Superior temporal gyrus (tissue), 1 donor: Measurements from ENCODE around the gene MFSD11.
"Not testable (repeated sequence)": the region's sequence is repeated elsewhere in the genome, so short reads cannot be mapped to it uniquely, and the experiment has no call there.

Experiments used
- DNase-seq: peaks from one replicate; pipeline ENCODE4 v3.0.0-alpha.2; 2016; ENCODE audit errors: extremely low spot score

Gene MFSD11

GRCh38 chr17:76797241-76797840, 59.4 kb downstream of the MFSD11 start:
- DNase-seq = no peak

DNA sequence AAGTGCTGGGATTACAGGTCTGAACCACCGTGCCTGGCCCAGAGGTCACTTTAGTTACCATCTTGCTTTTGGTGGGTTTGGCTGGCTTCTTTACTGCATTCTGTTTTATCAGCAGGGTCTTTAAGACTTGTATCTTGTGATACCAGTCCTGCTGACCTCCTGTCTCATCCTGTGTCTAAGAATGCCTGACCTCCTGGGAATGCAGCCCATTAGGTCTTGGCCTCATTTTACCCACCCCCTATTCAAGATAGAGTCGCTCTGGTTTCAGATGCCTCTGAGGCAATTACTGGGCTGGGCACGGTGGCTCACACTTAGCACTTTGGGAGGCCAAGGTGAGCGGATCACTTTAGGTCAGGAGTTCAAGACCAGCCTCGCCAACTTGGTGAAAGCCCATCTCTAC, 63.8 kb downstream of the MFSD11 start:
- DNase-seq = no peak

- DNase-seq = no peak
These were observed 67.4 kb downstream of the MFSD11 start for GRCh38 chr17:76805319-76805718.

DNA sequence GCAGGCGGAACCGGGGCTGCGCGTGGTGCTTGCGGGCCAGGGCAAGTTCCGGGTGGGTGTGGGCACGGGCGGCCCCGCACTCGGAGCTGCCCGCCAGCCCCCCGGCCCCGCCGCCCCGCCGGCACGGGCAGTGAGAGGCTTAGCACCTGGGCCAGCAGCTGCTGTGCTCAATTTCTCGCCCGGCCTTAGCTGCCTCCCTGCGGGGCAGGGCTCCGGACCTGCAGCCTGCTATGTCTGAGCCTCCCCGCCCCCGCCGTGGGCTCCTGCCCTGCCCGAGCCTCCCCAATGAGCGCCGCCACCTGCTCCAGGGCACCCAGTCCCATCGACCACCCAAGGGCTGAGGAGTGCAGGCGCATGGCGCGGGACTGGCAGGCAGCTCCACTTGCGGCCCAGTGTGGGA, 68.2 kb downstream of the MFSD11 start:
- not testable (repeated sequence) for DNase-seq

DNA sequence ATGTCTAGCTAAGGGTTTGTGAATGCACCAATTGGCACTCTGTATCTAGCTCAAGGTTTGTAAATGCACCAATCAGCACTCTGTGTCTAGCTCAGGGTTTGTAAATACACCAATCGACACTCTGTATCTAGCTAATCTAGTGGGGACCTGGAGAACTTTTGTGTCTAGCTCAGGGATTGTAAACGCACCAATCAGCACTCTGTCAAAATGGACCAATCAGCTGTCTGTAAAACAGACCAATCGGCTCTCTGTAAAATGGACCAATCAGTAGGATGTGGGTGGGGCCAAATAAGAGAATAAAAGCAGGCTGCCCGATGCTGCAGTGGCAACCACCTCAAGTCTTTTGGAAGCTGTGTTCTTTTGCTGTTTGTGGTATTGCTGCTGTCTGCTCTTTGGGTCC, 68.8 kb downstream of the MFSD11 start:
- DNase-seq = not testable (repeated sequence)

DNA sequence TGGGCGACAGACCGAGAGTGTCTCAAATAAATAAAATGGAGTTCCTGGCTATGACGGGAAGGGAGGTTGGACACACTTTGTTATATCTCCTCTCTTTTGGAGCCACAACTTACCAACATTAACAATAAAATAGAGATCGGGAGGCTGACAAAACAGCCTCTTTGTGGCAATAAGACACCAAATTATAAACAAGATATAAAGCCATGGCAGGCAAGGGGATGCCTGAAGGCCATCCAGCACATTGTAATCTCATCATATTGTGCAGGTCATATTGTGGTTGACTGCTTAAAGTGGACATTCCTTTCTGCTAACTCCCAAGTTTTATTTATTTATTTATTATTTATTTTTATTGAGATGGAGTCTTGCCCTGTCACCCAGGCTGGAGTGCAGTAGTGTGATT, 70.4 kb downstream of the MFSD11 start:
- no peak for DNase-seq

GRCh38 chr17:76810956-76811355, 73.0 kb downstream of the MFSD11 start:
- no peak for DNase-seq

DNA sequence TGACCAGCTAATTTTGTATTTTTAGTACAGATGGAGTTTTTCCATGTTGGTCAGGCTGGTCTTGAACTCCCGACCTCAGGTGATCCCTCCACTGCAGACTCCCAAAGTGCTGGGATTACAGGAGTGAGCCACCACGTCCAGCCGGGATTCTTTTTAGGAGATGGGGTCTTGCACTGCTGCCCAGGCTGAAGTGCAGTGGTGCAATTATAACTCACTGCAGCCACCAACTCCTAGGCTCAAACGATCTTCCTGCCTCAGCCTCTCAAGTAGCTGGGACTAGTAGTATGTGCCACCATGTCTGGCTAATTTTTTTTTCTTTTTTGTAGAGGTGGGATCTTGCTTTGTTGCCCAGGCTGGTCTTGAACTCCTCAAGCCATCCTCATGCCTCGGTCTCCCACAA, 73.9 kb downstream of the MFSD11 start:
- no peak for DNase-seq

DNA sequence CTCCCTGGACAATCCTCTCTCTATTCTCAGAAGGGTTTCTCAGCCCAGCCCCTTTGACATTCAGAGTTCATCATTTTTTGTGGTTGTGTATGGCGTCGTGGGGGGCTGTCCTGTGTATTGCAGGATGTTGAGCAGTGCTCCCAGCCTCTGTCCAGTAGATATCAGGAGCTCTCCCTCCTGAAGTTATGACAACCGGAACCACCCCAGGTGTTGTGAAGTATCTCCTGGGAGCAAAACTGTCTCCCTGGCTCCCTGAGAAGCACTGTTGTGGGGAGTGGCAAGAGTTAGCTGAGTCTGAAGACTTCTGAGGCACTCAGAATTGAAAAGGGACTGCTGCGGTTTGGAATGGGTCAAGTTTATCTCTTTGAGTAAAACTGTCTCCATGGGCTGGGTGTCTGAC, 74.3 kb downstream of the MFSD11 start:
- DNase-seq = no peak

DNA sequence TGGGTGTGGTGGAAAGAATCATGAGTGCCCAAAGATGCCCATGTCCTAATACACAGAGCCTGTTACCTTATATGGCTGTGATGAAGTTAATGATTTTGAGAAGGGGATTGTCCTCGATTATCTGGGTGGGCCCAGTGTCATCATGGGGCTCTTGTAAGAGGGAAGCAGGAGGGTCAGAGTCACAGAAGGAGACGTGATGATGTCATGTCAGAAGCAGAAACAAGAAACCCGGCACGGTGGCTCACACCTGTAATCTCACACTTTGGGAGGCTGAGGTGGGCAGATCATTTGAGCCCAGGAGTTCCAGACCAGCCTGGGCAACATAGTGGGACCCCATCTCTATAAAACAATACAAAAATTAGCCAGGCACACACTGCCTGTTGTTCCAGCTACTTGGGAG, 75.0 kb downstream of the MFSD11 start:
- DNase-seq = no peak

- DNase-seq = not testable (repeated sequence)
These were observed 78.1 kb downstream of the MFSD11 start for GRCh38 chr17:76815907-76816589.

GRCh38 chr17:76816590-76817135, 78.7 kb downstream of the MFSD11 start:
- DNase-seq = peak; percentile 73

- DNase-seq = no peak
These were observed 82.1 kb downstream of the MFSD11 start for GRCh38 chr17:76820039-76820438.

DNA sequence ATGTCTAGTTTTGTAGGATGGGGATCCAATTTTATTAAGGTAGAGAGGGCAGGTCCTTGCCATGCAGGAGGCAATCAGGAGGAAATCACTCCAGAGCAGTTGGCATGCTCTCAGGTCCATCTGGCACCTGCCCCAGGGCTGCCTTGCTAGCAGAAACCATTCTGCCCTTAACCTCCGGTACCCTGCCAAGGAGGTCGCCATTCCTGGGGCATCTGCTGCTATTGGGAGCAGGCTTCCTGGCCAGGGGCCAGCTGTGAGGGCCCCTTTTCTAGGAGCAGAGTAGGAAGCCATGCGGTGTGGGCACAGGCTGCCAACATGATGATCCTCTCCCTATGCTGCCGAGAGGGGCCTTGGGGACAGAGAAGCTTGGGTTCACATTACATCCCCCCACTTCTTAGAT, 82.6 kb downstream of the MFSD11 start:
- no peak for DNase-seq

GRCh38 chr17:76822184-76822778, 84.4 kb downstream of the MFSD11 start:
- no peak for DNase-seq

GRCh38 chr17:76824093-76824492, 86.2 kb downstream of the MFSD11 start:
- DNase-seq = no peak

DNA sequence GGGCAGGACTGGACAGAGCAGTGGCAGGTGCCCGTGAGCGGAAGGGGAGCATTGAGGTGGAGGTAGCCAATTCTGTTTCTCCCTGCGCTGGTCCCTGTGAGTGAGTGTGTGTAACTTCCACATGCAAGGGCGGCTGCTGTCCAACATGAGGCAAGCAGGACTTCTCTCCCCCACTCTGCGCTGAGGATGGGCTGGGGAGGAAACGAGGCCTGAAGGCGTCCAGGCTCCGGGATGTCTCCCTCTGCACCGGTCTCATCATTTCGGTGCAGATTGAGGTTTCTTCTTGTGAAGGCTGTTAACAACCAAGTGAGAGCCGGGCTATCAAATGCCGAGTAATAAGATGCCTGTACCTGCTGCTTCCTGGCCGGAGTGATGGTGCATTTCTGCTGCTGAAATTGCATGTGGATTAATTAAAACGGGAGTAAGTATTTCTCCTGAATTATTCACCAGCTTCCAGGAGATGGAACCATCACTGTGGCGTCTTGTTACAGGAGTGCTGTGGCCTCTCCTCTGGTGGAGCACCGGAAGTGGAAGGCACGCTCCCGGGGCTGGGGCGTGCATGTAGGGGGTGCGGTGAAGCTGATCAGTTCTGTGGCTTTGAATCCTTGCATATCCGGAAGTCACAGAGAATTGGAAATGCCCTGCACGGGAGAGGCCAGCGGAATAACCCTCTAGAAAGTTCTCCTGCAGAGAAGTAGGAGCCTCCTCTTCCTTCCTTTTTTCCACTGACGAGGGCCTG, 88.6 kb downstream of the MFSD11 start:
- no peak for DNase-seq

GRCh38 chr17:76827736-76828135, 89.8 kb downstream of the MFSD11 start:
- no peak for DNase-seq
